Natural killer cell treated with Interleukin-12 subunit alpha and Interleukin-12 subunit beta and Interleukin-15 and Interleukin-18, amount 100 ng/mL, for 72 hours (primary cell): ENCODE results near the gene IL17D. TPM values are rescaled to one million over a fixed set of nuclear protein-coding genes. Genes with fewer than 3 reads are reported as not detected.
"Not testable (repeated sequence)": the region's sequence is repeated elsewhere in the genome, so short reads cannot be mapped to it uniquely, and the experiment has no call there.

ENCODE experiments used
- ATAC-seq, 2 donors: fragments of 150-1000 bp; cut with Tn5 transposase in 1 of 2; sonication (Bioruptor Pico), chemical (Tn5 transposase) in 1 of 2; 2 replicates each; pipeline ENCODE4 v1.10.0; 2021
- DNase-seq: peaks from one replicate; pipeline ENCODE4 v3.0.0; 2022; ENCODE audit warnings: low spot score
- H3K27ac Mint-ChIP-seq, 2 donors: 1 replicate in 1 of 2; 2 replicates in 1 of 2; pipeline ENCODE4 v1.8.0; 2022; ENCODE audit warnings: mixed read lengths in 2 of 2, mild to moderate bottlenecking in 1 of 2, moderate library complexity in 1 of 2
- H3K27me3 Mint-ChIP-seq, 2 donors: 1 replicate in 1 of 2; 2 replicates in 1 of 2; pipeline ENCODE4 v1.8.0; 2022; ENCODE audit warnings: mixed read lengths in 2 of 2
- H3K36me3 Mint-ChIP-seq: one replicate; pipeline ENCODE4 v1.8.0; 2022; ENCODE audit warnings: mixed read lengths
- H3K4me1 Mint-ChIP-seq, 2 donors: 1 replicate in 1 of 2; 2 replicates in 1 of 2; pipeline ENCODE4 v1.8.0; 2022; ENCODE audit warnings: low read depth in 2 of 2, mixed read lengths in 2 of 2, mild to moderate bottlenecking in 1 of 2
- H3K4me3 Mint-ChIP-seq: one replicate; pipeline ENCODE4 v1.8.0; 2022; ENCODE audit warnings: mixed read lengths
- H3K9me3 Mint-ChIP-seq: 2 replicates; pipeline ENCODE4 v1.8.0; 2022; ENCODE audit warnings: mixed read lengths
- total RNA-seq, 2 donors: library from RNA; stranded (reverse); gene quantifications; one replicate each; pipeline ENCODE4 v1.2.3, GENCODE V29; 2022

Gene IL17D
- total RNA-seq, 2 donors from 2014 or later = 0.22 TPM; not detected in 1

- H3K9me3 Mint-ChIP-seq, DNase-seq, H3K27ac Mint-ChIP-seq, H3K4me1 Mint-ChIP-seq, ATAC-seq, H3K27me3 Mint-ChIP-seq, H3K4me3 Mint-ChIP-seq: not testable (repeated sequence)
- H3K36me3 Mint-ChIP-seq = peaks cover 13% of the 10 kb centered on the region
Observed at GRCh38 chr13:20743830-20744404, 40.4 kb downstream of the IL17D start.

- DNase-seq = no peak
- Mint-ChIP-seq H3K36me3 (peaks cover 56% of the 10 kb centered on the region), H3K4me3 (no peak overlapping the region), H3K27ac (no peak overlapping the region), H3K4me1 (no peaks in the 10 kb centered on the region), H3K9me3 (peaks cover 30% of the 10 kb centered on the region), H3K27me3 (no peaks in the 10 kb centered on the region)
- ATAC-seq = no peak
Observed at GRCh38 chr13:20749377-20749776, 45.9 kb downstream of the IL17D start.

- ATAC-seq (no peak), DNase-seq (no peak)
- no peaks in the 10 kb centered on the region for H3K27me3 Mint-ChIP-seq
- peaks cover 0 to 3% of the 10 kb centered on the region in 2 donors for H3K4me1 Mint-ChIP-seq
- peaks cover 30% of the 10 kb centered on the region for H3K9me3 Mint-ChIP-seq
- no peak overlapping the region for H3K4me3 Mint-ChIP-seq
- no peak overlapping the region for H3K27ac Mint-ChIP-seq
- peaks cover 64% of the 10 kb centered on the region for H3K36me3 Mint-ChIP-seq
Observed at GRCh38 chr13:20754009-20754408, 50.5 kb downstream of the IL17D start.

- no peak for DNase-seq
Observed at GRCh38 chr13:20760872-20761271, 57.4 kb downstream of the IL17D start.

GRCh38 chr13:20767309-20767943 lies 63.9 kb downstream of the IL17D start:
- DNase-seq (no peak), ATAC-seq (no peak)
- H3K4me1 Mint-ChIP-seq = peaks cover 11 to 20% of the 10 kb centered on the region in 2 donors
- no peak overlapping the region for H3K27ac Mint-ChIP-seq
- peaks cover 18% of the 10 kb centered on the region for H3K9me3 Mint-ChIP-seq
- no peaks in the 10 kb centered on the region for H3K27me3 Mint-ChIP-seq
- no peak overlapping the region for H3K4me3 Mint-ChIP-seq
- peaks cover 31% of the 10 kb centered on the region for H3K36me3 Mint-ChIP-seq

More at GRCh38 chr13:20760872-20761271, 57.4 kb downstream of the IL17D start:
- Mint-ChIP-seq H3K36me3 (peaks cover 24% of the 10 kb centered on the region), H3K4me3 (no peak overlapping the region), H3K4me1 (peaks cover 0 to 3% of the 10 kb centered on the region in 2 donors), H3K27me3 (no peaks in the 10 kb centered on the region), H3K27ac (no peak overlapping the region), H3K9me3 (peaks cover 6% of the 10 kb centered on the region)
- no peak for ATAC-seq

- DNase-seq (no peak), ATAC-seq (no peak)
- Mint-ChIP-seq H3K4me1 (peaks cover 18 to 34% of the 10 kb centered on the region in 2 donors), H3K36me3 (peaks cover 31% of the 10 kb centered on the region), H3K27ac (no peak overlapping the region), H3K4me3 (no peak overlapping the region), H3K27me3 (no peaks in the 10 kb centered on the region), H3K9me3 (peaks cover 18% of the 10 kb centered on the region)
Observed at GRCh38 chr13:20769091-20769490, 65.6 kb downstream of the IL17D start.

- DNase-seq (no peak), ATAC-seq (no peak)
- Mint-ChIP-seq H3K27me3 (no peaks in the 10 kb centered on the region), H3K9me3 (peaks cover 18% of the 10 kb centered on the region), H3K4me1 (peaks cover 21 to 35% of the 10 kb centered on the region in 2 donors), H3K4me3 (no peak overlapping the region), H3K27ac (no peak overlapping the region), H3K36me3 (peaks cover 31% of the 10 kb centered on the region)
Observed at GRCh38 chr13:20769834-20770233, 66.3 kb downstream of the IL17D start.

Other genes with a start within 250 kb of the IL17D start
- 1 to 10 TPM; 5.2 to 9.0 TPM for gene CRYL1, start 177.8 kb upstream of the IL17D start, total RNA-seq
- gene IFT88, start 136.5 kb upstream of the IL17D start, total RNA-seq = 10 to 100 TPM in 1 of 2 donors, 1 to 10 TPM in 1; 4.0 to 10.7 TPM
- 10 to 100 TPM; 11.0 to 12.6 TPM for gene EEF1AKMT1, start 70.3 kb downstream of the IL17D start, total RNA-seq
- 10 to 100 TPM; 23.0 to 33.5 TPM for gene XPO4, start 199.0 kb downstream of the IL17D start, total RNA-seq